AG04449 (cell line): ENCODE measurements around the gene LDLRAD3.
"Not testable (repeated sequence)": the region's sequence is repeated elsewhere in the genome, so short reads cannot be mapped to it uniquely, and the experiment has no call there.

Experiments used
- CTCF ChIA-PET: fragments of 350-600 bp; formaldehyde crosslinking; extraction: SDS; loops from one replicate; lab custom pipeline; 2021; ENCODE audit warnings: antibody characterized with exemption; lab: Yijun Ruan, JAX
- POLR2A ChIA-PET: fragments of 400-600, 350-600 bp; formaldehyde crosslinking; extraction: SDS; loops from one replicate; lab custom pipeline; 2020; ENCODE audit warnings: antibody characterized with exemption, inconsistent platforms; lab: Yijun Ruan, JAX
- DNase-seq: peaks from one replicate; pipeline ENCODE4 v3.0.0-alpha.2; 2010; ENCODE audit warnings: low read depth, low spot score
- H3K4me3 ChIP-seq: 2 replicates; pipeline ENCODE4 v1.5.1; 2011; ENCODE audit warnings: low read depth, mild to moderate bottlenecking, control low read depth, low read length
- TF ChIP-seq, protein P1 (sequence below): IDR thresholded peaks from one replicate; pipeline ENCODE4 v1.5.1; 2011; ENCODE audit warnings: mild to moderate bottlenecking, moderate library complexity, low read length, control low read depth, inconsistent platforms; ENCODE audit not compliant: insufficient read depth; ENCODE audit errors: missing control alignments

The LDLRAD3 gene

DNA sequence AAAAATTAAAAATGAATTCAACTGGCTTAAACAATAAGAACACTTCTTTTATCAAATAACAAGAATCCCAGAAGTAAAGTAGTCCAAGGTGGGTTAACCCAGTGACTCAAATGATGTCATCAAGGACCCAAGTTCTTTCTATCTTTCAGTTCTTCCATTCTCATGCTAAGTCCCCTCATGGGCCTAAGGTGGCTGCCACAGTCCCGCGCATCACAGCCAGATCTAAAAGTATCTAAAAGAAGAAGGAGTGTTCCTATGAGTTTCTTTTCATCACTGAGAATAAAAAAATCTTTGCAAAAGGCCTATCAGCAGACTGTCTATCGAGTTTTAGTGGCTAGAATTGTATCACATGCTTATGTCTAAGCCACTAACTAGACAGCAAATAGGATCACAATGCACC lies 37.2 kb upstream of the LDLRAD3 start:
- no peak for DNase-seq
- TF ChIP-seq, protein P1, sequence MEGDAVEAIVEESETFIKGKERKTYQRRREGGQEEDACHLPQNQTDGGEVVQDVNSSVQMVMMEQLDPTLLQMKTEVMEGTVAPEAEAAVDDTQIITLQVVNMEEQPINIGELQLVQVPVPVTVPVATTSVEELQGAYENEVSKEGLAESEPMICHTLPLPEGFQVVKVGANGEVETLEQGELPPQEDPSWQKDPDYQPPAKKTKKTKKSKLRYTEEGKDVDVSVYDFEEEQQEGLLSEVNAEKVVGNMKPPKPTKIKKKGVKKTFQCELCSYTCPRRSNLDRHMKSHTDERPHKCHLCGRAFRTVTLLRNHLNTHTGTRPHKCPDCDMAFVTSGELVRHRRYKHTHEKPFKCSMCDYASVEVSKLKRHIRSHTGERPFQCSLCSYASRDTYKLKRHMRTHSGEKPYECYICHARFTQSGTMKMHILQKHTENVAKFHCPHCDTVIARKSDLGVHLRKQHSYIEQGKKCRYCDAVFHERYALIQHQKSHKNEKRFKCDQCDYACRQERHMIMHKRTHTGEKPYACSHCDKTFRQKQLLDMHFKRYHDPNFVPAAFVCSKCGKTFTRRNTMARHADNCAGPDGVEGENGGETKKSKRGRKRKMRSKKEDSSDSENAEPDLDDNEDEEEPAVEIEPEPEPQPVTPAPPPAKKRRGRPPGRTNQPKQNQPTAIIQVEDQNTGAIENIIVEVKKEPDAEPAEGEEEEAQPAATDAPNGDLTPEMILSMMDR: no peak
- CTCF ChIA-PET: no interaction called here
- POLR2A ChIA-PET: no interaction called here
- no peak overlapping the region for H3K4me3 ChIP-seq

DNA sequence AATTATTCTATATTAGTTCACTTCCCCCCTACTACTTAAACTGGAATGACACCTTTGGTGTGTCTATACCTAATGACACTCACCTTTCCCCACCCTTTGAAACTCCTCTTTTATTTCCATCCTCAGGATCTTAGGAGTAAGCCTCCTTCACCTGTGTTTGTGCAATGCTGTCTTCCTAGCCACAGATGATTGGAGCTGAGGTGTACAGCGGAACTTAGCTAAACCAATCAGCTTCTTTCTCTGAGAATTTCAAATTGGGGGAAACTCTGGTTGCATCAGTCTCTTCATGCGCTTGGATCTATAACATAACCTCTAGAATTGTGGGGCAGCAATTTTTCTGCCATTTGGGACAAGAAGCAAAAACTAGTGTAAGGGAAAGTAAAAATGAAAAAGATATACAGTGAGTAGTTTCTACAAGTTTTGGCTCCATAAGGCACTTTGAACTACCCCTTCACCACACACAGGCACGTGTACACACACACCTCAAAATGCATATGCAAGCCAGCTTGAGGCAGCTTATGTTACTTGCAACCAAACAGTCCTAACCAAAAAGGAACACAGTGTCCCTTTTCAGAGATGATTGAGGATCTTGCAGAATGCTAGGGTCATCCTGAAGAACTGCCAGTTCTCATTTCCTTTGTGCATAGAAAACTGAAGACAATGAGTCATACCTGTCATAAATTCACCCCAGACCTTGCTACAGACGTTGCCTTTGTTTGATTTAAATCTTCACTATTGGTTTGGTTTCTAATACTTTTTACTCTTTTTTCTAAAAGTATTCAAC lies 36.0 kb upstream of the LDLRAD3 start:
- POLR2A ChIA-PET: no interaction called here
- no peak overlapping the region for H3K4me3 ChIP-seq
- CTCF ChIA-PET: interaction anchor here (0.5 to 1.1 kb wide), 2 partner anchors 9 to 224 kb away, joined by 3 read pairs; no protein-coding TSS in a partner anchor
- TF ChIP-seq, protein P1: no peak
- no peak for DNase-seq

DNA sequence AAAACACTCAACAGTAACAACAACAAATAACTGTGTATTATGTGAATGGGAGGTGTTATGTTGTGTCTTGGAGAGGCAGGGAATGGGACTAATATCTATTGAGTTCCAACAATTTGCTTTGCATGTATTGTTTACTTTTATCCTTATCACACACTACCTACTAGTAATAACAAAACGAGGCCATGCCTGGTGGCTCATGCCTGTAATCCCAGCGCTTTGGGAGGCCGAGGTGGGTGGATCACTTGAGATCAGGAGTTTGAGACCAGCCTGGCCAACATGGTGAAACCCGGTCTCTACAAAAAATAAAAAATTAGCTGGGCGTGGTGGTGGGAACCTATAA lies 35.5 kb upstream of the LDLRAD3 start:
- H3K4me3 ChIP-seq, DNase-seq, POLR2A ChIA-PET: not testable (repeated sequence)
- CTCF ChIA-PET: interaction anchor here (1.1 kb wide), 1 partner anchor 86 kb away, joined by 3 read pairs; no protein-coding TSS in a partner anchor

DNA sequence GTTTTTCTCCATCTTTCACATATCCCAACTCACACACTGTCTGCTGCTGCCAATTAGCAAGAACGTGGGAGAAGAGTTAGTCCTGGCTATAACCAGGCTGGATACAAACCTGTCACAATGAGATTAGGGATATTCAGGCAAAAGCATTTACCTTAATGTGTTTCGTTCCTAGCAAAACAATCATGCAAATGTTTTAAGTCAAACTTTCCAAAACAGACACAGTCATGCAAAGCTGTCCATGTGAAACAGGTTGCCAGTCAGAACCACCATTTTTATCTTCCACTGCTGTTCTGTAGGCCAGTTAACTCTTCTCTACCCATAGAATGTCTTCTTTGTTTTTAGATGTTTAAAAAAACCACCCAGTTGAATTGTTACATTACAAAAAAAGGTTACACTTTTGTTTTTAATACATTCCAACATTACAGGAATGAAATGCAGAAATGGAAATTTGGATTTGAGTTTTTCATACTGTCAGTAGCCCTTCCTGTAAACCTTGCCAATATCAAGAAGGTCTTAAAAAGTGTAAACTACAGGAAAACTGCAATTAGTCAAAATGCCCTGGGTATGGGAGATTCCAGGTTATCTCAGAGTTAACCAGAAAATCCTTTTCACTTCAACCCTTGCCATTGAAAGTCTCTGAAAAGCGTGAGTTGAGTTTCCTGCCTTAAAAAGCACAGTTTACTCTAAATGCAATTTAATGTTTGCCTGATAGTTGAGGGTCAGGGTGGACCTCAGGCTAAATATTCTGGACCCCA lies 34.2 kb upstream of the LDLRAD3 start:
- no peak for DNase-seq
- H3K4me3 ChIP-seq: no peak overlapping the region
- TF ChIP-seq, protein P1: no peak
- ChIA-PET POLR2A (no interaction called here), CTCF (interaction anchor here (1.1 kb wide), 1 partner anchor 88 kb away, joined by 3 read pairs; no protein-coding TSS in a partner anchor)

DNA sequence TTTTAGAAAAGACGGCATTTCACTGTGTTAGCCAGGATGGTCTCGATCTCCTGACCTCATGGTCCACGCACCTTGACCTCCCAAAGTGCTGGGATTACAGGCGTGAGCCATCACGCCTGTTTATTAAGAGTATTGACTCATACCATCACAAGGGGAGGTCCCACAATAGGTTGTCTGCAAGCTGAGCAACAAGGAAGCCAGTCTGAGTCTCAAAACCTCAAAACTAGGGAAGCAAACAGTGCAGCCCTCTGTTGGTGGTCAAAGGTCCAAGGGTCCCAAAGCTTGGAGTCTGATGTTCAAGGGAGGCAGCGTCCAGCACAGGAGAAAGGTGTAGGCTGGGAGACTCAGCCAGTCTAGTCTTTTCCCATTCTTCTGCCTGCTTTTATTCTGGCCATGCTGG lies 32.8 kb upstream of the LDLRAD3 start:
- no peak overlapping the region for H3K4me3 ChIP-seq
- no peak for DNase-seq
- TF ChIP-seq, protein P1: no peak
- ChIA-PET POLR2A (no interaction called here), CTCF (no interaction called here)

DNA sequence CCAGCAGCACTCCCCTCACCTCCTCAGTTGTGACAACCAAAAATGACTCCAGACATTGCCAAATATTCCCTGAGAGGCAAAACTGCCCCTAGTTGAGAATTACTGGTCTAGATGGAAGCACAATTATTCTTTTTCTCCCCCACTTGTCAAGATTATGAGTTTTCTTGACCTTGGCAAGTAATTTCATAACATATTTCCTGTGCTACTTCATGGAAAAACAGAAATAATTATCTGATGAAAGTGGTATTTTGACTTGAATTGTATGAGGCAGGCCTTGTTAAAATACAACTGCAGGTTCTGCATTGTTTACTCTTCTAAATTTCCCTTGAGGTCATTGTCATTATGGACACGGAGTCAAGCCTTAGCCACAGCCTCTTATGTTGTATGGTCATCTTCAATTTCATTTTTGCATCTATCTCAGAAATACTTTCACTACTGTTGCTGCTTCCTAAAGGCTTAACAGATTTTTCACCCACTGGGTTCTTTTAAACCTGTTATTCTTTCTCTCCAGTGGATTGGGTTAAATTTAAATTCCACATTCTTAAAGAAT lies 32.2 kb upstream of the LDLRAD3 start:
- ChIA-PET POLR2A (no interaction called here), CTCF (no interaction called here)
- no peak overlapping the region for H3K4me3 ChIP-seq
- DNase-seq: no peak
- TF ChIP-seq, protein P1: no peak

DNA sequence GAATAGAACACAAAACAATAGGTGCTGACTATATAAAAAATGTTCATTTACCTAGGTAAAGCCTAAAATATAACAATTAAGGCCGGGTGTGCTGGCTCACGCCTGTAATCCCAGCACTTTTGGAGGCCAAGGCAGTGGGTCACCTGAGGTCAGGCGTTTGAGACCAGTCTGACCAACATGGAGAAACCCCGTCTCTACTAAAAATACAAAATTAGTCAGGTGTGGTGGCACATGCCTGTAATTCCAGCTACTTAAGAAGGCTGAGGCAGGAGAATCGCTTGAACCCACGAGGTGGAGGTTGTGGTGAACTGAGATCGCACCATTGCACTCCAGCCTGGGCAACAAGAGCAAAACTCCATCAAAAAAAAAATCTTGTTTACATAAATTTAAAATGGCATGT lies 31.4 kb upstream of the LDLRAD3 start:
- CTCF ChIA-PET, H3K4me3 ChIP-seq, POLR2A ChIA-PET, DNase-seq: not testable (repeated sequence)
